ENCODE data around the gene DNER.
"Not testable (repeated sequence)": the region's sequence is repeated elsewhere in the genome, so short reads cannot be mapped to it uniquely, and the experiment has no call there.

DNA sequence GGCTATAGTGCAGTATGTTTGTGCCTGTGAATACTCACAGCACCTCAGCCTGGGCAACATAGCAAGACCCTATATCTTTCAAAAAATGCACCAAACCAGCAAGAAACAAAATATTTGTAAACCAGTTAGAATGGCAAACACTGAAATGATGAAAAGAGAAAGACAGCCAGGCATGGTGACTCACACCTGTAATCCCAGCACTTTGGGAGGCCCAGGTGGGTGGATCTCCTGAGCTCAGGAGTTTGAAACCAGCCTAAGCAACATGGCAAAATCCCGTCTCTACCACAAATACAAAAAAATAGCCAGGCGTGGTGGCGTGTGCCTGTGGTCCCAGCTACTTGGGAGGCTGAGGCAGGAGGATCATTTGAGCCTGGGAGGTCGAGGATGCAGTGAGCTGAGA is 375.2 kb downstream of the DNER start:
- TF ChIP-seq, protein P1, sequence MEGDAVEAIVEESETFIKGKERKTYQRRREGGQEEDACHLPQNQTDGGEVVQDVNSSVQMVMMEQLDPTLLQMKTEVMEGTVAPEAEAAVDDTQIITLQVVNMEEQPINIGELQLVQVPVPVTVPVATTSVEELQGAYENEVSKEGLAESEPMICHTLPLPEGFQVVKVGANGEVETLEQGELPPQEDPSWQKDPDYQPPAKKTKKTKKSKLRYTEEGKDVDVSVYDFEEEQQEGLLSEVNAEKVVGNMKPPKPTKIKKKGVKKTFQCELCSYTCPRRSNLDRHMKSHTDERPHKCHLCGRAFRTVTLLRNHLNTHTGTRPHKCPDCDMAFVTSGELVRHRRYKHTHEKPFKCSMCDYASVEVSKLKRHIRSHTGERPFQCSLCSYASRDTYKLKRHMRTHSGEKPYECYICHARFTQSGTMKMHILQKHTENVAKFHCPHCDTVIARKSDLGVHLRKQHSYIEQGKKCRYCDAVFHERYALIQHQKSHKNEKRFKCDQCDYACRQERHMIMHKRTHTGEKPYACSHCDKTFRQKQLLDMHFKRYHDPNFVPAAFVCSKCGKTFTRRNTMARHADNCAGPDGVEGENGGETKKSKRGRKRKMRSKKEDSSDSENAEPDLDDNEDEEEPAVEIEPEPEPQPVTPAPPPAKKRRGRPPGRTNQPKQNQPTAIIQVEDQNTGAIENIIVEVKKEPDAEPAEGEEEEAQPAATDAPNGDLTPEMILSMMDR (conservative IDR thresholded peaks at IDR 0.05; ENCODE audit: low read depth in 2 of 2): not testable (repeated sequence)
- TF ChIP-seq, protein P2, sequence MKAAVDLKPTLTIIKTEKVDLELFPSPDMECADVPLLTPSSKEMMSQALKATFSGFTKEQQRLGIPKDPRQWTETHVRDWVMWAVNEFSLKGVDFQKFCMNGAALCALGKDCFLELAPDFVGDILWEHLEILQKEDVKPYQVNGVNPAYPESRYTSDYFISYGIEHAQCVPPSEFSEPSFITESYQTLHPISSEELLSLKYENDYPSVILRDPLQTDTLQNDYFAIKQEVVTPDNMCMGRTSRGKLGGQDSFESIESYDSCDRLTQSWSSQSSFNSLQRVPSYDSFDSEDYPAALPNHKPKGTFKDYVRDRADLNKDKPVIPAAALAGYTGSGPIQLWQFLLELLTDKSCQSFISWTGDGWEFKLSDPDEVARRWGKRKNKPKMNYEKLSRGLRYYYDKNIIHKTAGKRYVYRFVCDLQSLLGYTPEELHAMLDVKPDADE (IDR thresholded peaks at IDR 0.05): not testable (repeated sequence)
- not testable (repeated sequence) for TF ChIP-seq CREB1 (CRISPR knock-in tag; IDR thresholded peaks at IDR 0.05; ENCODE audit: low read depth); EZH2phosphoT487 (IDR thresholded peaks at IDR 0.05; ENCODE audit: unreplicated experiment); EZH2 (IDR thresholded peaks at IDR 0.05; ENCODE audit: low read depth, unreplicated experiment); POLR2AphosphoS5 (IDR thresholded peaks at IDR 0.05; ENCODE audit: low read depth); JUNB (IDR thresholded peaks at IDR 0.05; ENCODE audit: unreplicated experiment); NANOG (IDR thresholded peaks at IDR 0.05; ENCODE audit: borderline replicate concordance); STAT1 (IDR thresholded peaks at IDR 0.05; ENCODE audit: unreplicated experiment); ZNF114 (CRISPR knock-in tag; IDR thresholded peaks at IDR 0.05)
- TF ChIP-seq, protein P3, sequence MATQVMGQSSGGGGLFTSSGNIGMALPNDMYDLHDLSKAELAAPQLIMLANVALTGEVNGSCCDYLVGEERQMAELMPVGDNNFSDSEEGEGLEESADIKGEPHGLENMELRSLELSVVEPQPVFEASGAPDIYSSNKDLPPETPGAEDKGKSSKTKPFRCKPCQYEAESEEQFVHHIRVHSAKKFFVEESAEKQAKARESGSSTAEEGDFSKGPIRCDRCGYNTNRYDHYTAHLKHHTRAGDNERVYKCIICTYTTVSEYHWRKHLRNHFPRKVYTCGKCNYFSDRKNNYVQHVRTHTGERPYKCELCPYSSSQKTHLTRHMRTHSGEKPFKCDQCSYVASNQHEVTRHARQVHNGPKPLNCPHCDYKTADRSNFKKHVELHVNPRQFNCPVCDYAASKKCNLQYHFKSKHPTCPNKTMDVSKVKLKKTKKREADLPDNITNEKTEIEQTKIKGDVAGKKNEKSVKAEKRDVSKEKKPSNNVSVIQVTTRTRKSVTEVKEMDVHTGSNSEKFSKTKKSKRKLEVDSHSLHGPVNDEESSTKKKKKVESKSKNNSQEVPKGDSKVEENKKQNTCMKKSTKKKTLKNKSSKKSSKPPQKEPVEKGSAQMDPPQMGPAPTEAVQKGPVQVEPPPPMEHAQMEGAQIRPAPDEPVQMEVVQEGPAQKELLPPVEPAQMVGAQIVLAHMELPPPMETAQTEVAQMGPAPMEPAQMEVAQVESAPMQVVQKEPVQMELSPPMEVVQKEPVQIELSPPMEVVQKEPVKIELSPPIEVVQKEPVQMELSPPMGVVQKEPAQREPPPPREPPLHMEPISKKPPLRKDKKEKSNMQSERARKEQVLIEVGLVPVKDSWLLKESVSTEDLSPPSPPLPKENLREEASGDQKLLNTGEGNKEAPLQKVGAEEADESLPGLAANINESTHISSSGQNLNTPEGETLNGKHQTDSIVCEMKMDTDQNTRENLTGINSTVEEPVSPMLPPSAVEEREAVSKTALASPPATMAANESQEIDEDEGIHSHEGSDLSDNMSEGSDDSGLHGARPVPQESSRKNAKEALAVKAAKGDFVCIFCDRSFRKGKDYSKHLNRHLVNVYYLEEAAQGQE (IDR thresholded peaks at IDR 0.05; ENCODE audit: unreplicated experiment): not testable (repeated sequence)

Data from GM23338 (cell line).